ENCODE measurements around the gene DUSP16.
"Not testable (repeated sequence)": the region's sequence is repeated elsewhere in the genome, so short reads cannot be mapped to it uniquely, and the experiment has no call there.

The DUSP16 gene

DNA sequence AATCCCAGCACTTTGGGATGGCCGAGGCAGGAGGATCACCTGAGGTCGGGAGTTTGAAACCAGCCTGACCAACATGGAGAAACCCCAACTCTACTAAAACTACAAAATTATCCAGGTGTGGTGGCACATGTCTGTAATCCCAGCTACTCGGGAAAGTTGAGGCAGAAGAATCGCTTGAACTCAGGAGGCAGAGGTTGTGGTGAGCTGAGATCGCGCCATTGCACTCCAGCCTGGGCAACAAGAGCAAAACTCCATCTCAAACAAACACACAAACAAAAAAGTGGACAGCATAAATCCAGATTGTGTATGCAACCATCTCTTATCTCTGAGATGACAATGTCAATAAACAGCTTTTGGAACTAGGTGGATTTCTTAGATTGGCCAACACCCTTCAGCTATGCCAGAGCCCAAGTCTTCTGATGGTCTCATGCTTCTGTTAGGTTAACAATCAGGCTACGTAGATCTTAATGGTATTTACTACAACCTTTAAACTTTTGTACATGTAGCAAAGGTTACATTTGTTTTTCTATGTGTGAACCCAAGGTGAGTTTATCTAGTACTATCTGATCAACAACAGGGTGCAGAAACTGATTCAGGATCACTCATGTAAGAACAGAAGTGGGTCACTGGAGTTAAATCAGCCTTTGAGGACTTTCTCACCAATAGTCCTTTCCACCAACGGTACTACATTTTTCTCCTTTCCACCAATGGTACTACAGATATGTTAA is 73.7 kb downstream of the DUSP16 start:
- DNase-seq = no peak

DNA sequence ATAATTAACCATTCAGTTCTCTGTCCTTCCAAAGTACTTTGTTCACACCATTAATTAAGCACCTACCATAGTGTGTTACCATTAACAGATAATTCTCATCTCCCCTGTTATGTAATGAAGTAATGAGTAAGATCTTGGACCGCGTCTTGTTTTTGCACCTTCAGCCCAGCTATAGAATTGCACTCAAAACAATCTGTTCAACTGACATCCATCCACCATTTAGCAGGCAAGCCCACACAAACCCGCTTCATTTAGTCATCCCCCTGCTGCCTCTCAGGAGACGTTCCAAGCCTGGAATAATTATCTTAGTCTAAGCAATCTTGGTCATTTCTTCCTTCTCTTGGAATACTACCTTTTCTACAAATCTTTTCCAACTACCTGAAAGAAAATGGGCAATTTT is 74.4 kb downstream of the DUSP16 start:
- DNase-seq = no peak

DNA sequence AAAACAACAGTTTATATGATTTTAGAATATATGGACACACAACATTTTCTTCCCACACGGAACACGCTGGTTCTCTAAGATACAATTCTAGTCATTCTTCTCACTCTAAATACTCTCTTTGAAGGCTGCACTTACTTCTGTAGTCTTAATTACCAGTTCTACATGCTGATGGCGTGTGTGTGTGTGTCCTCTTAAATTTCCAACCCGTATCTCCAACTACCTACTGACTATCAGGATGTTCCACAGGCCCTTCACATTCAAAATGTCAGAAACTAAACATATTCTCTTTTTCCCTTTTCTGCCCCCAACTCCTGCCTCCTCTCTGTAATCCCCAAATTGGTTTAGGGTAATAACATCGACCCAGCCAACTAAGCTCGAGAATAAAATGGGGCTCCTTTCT is 75.2 kb downstream of the DUSP16 start:
- DNase-seq = no peak

- no peak for DNase-seq
Observed at GRCh38 chr12:12486661-12487240, 75.9 kb downstream of the DUSP16 start.

GRCh38 chr12:12483438-12483837 is 79.2 kb downstream of the DUSP16 start:
- DNase-seq = no peak

- DNase-seq = no peak
Observed at GRCh38 chr12:12482959-12483358, 79.7 kb downstream of the DUSP16 start.

DNA sequence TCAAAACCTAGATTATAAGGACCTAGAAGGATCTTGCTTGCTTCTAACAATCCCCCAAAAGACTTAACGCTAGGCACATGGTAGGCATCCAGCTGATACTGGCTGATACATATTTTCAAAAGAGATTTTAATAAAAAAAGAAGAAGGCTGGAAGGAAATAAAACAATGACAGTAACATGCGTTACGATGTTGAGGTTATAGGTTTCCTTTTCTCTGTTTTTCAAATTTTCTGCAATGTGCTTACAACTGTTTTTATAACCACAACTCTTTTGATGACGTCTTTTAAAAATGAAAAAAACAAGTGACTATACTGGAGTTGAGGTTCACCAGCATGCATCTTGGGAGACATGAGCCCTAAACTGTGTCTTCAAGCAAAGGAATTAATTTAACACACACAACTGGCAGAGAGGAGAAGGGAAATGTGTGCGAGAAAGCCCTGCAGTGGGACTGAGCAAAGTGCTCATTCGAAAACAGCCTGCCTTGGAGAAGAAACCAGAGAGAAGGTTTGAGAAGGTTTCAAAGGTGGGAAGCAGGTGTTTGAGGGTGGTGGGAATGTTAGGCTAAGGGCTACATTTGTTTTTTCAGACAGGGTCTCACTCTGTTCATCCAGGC is 80.4 kb downstream of the DUSP16 start:
- DNase-seq = no peak

- no peak for DNase-seq
Observed at GRCh38 chr12:12481631-12482030, 81.0 kb downstream of the DUSP16 start.

GRCh38 chr12:12480074-12480473 is 82.6 kb downstream of the DUSP16 start:
- DNase-seq = no peak

- DNase-seq = no peak
Observed at GRCh38 chr12:12477532-12477890, 85.2 kb downstream of the DUSP16 start.

- DNase-seq = no peak
Observed at GRCh38 chr12:12476857-12477531, 85.7 kb downstream of the DUSP16 start.

DNA sequence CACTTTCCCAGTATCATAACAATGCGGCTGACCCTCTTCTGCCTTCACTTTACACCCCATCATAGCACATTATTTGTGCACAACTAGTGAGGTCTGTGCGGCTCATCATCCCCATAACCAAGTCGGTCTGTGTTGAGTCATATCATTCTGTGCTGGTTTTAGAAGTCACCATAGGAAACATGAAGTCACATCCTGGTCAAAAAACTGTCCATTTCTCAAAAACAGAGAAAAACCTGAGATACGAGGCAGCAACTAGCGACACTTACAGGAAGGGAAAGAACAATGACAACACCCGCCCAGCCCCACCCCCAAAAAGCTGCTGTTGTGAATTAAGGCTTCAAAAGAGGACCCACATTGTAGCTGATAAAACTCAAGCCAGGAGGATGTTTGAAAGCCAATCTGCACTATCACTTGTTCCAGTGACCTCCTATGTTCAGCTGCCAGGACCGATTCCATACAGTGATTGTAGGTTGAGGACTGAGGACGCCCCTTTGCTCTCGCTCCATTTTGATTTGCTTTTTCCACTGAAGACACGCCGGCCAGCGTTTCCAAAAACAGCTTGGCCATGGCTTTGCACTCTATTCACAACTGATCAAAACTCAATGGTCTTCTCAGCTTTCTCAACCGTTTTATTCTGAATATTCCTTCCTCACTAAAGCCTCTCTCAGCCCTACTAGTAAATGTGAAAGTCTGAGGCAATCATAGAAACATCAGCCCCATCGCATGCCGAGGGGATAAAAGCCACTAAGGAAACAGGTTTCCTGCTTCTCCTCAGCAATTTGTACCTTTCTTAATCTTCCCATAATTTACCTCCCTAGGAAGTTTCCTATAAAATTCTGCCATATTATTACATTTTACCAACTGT is 87.5 kb downstream of the DUSP16 start:
- DNase-seq = no peak

GRCh38 chr12:12474471-12474928 is 88.2 kb downstream of the DUSP16 start:
- no peak for DNase-seq

DNA sequence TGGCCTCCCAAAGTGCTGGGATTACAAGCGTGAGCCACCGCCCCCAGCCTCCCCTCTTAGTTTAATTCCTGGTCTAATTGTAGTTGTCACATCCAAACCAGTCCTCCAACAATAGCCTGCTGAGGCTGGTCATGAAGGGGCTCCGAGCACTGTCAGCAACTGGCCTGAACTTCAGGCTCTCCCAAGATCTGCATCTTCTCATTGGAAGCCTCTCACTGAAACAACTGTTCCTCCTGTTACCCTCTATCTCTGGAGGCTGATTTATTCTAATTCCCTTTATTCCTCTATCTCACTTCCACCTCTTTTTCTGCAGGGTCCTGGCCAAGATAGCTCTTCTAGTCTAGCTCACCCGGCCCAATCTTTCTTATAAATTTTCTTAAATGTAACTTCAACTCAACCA is 89.4 kb downstream of the DUSP16 start:
- DNase-seq = no peak

DNA sequence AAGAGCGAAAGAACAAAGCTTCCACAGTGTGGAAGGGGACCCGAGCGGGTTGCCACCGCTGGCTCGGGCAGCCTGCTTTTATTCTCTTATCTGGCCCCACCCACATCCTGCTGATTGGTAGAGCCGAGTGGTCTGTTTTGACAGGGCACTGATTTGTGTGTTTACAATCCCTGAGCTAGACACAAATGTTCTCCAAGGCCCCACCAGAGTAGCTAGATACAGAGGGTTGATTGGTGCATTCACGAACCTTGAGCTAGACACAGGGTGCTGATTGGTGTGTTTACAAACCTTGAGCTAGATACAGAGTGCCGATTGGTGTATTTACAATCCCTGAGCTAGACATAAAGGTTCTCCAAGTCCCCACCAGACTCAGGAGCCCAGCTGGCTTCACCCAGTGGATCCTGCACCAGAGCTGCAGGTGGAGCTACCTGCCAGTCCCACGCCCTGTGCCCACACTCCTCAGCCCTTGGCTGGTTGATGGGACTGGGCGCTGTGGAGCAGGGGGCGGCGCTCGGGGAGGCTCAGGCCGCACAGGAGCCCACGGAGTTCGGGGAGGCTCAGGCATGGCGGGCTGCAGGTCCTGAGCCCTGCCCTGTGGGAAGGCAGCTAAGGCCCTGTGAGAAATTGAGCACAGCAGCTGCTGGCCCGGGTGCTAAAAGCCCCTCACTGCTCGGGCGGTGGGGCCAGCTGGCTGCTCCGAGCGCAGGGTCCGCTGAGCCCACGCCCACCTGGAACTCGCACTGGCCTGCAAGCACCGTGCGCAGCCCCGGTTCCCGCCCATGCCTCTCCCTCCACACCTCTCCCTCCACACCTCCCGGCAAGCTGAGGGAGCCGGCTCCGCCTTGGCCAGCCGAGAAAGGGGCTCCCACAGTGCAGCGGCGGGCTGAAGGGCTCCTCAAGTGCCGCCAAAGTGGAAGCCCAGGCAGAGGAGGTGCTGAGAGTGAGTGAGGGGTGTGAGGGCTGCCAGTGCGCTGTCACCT is 90.4 kb downstream of the DUSP16 start:
- not testable (repeated sequence) for DNase-seq

DNA sequence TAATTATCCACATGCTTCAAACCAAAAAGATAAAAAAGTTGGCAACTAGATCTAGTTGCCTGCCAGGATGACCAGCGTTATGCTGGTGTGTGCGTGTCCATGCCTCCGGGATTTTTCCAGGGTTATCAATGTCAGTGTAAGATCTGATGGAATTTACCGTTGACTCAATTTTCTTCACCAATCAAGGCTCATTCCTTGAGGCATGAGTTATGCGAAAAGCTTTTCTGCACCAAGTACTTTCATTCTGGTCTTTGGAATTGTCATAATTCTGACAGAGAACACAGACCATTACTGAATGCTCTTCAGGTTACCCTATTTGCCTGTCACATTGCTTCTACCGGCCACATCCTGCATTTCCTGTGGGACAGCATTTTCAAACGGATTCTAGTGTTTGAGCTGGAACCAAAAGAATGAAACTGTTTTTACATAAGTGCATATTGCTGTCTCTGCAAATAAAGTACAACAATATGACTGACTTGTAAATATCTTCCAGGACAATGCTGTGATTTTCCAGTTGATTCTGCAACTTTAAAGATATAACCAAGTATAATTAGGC is 91.8 kb downstream of the DUSP16 start:
- no peak for DNase-seq

DNA sequence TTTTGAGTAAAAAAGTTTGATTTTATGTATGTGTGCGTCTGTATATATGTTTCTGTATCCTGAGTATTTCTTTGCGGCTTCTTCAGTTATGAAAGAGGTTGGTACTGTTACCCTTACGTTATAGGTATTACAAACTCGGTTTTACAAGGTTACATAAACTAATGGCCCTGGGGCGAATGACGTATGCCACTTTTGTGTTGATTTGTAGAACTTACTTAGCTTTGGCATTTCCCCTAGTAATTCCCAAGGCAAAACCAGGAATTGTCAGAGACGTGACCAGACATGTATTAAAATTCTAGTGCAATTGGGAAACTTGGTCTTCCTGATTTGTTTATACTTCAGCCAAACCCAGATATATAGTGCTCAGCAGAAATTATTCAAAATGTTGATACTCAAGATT is 93.3 kb downstream of the DUSP16 start:
- no peak for DNase-seq

GRCh38 chr12:12468575-12468974 is 94.1 kb downstream of the DUSP16 start:
- no peak for DNase-seq

DNA sequence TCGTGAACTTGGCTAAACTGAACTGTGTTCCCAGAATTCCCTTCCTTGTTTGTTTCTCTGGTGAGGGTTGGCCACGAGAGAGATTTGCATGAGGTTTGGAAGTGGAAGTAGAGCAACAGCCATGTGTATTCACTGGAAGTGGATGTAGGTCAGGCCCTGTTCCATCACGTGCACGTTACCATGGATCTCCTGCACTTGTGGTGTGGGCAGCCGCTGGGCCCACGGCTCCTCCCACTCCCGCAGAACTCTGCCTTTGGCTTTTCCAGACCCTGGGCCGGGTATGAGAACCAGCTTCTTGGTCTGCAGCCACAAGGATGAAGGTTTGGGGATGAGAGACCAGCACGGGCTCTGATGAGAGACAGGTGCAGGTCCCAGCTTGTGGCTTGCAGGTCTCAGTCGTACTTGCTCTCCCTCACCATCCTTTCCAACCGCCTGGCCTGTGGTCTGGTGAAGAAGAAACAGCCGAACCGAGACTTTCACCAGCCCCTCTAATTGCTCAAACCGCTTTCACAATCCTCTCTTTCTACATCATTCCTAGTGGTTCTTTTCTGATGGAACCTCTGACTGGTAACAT is 94.9 kb downstream of the DUSP16 start:
- no peak for DNase-seq

- no peak for DNase-seq
Observed at GRCh38 chr12:12467264-12467663, 95.4 kb downstream of the DUSP16 start.

- DNase-seq = no peak
Observed at GRCh38 chr12:12466157-12466556, 96.5 kb downstream of the DUSP16 start.
